H1 (cell line): ENCODE data around the gene GPBP1. TPM values are rescaled to one million over a fixed set of nuclear protein-coding genes. Genes with fewer than 3 reads are reported as not detected.

Experiments
- ATF2 ChIP-seq: IDR thresholded peaks from 2 replicates; pipeline ENCODE4 v1.6.1; 2012; ENCODE audit warnings: low read length, inconsistent platforms
- BRCA1 ChIP-seq: IDR thresholded peaks from 2 replicates; pipeline ENCODE4 v1.6.1; 2012; ENCODE audit warnings: low read depth, low read length, improper control_type of control experiment
- EZH2 ChIP-seq: fragments of 200-600 bp; sonication (generic); IDR thresholded peaks from 2 replicates; pipeline ENCODE4 v1.7.1; 2012; ENCODE audit warnings: low read depth, mild to moderate bottlenecking, moderate library complexity, low read length, inconsistent platforms; ENCODE audit not compliant: severe bottlenecking
- KDM4A ChIP-seq: IDR thresholded peaks from one replicate; pipeline ENCODE4 v1.7.1; 2012; ENCODE audit warnings: low read depth, mild to moderate bottlenecking, moderate library complexity, low read length, inconsistent platforms; ENCODE audit not compliant: severe bottlenecking
- KDM5A ChIP-seq: fragments of 200-600 bp; IDR thresholded peaks from 2 replicates; pipeline ENCODE4 v1.7.1; 2012; ENCODE audit warnings: mild to moderate bottlenecking, low read length, inconsistent platforms, mixed read lengths
- RBBP5 ChIP-seq: IDR thresholded peaks from 2 replicates; pipeline ENCODE4 v1.7.1; 2012; ENCODE audit warnings: low read depth, mild to moderate bottlenecking, inconsistent platforms, low read length, moderate library complexity, borderline replicate concordance
- RXRA ChIP-seq: IDR thresholded peaks from 2 replicates; pipeline ENCODE4 v1.6.1; 2011; ENCODE audit warnings: low read depth, mild to moderate bottlenecking, low read length, moderate library complexity; ENCODE audit not compliant: insufficient read depth
- SIX5 ChIP-seq: IDR thresholded peaks from 2 replicates; pipeline ENCODE4 v1.6.1; 2011; ENCODE audit warnings: mild to moderate bottlenecking, low read depth, low read length
- polyA plus RNA-seq, 7 experiments: library from polyadenylated mRNA; depleted of rRNA in 3 of 7; stranded (reverse) in 5 of 7; unstranded in 2 of 7; fragments of >200 nt in 5 of 7; fragments of 200-250 nt in 2 of 7; gene quantifications; 1 replicate in 5 of 7; 2 replicates in 1 of 7; 4 replicates in 1 of 7; pipeline versions ENCODE4 v1.2.1 to v1.2.3, GENCODE V29; 2011 to 2013; ENCODE audit warnings: missing spikeins in 2 of 7, mixed read lengths in 2 of 7
- total RNA-seq: library from RNA; stranded (reverse); fragmentation: NEBNext Ultra II Directional; extraction: Animal tissue kit (Norgen Biotek cat#: 25700); gene quantifications from 2 replicates; pipeline ENCODE4 v1.2.1, GENCODE V29; 2021
- TF ChIP-seq, protein P1 (sequence below): IDR thresholded peaks from 2 replicates; pipeline ENCODE4 v1.6.1; 2011; ENCODE audit warnings: low read length, improper control_type of control experiment

The GPBP1 gene
- total and polyA plus RNA-seq, 2 of the 8 experiments (the other 6 are each of a cell fraction or from before 2014, with no cell fraction given) = 29.2 to 108 TPM

GRCh38 chr5:57246426-57246825 lies 72.6 kb downstream of the GPBP1 start (continued):
- TF ChIP-seq KDM4A = no peak
- TF ChIP-seq RBBP5 = no peak
- no peak for TF ChIP-seq ATF2
- no peak for TF ChIP-seq BRCA1
- no peak for TF ChIP-seq EZH2
- TF ChIP-seq, protein P1, sequence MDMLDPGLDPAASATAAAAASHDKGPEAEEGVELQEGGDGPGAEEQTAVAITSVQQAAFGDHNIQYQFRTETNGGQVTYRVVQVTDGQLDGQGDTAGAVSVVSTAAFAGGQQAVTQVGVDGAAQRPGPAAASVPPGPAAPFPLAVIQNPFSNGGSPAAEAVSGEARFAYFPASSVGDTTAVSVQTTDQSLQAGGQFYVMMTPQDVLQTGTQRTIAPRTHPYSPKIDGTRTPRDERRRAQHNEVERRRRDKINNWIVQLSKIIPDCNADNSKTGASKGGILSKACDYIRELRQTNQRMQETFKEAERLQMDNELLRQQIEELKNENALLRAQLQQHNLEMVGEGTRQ = no peak
- no peak for TF ChIP-seq SIX5
- TF ChIP-seq RXRA = no peak
- no peak for TF ChIP-seq KDM5A
